SK-N-MC (cell line): ENCODE results near the gene DNAH6.

Source experiments
- DNase-seq: peaks from one replicate; pipeline ENCODE4 v3.0.0-alpha.2; 2011; ENCODE audit warnings: low read depth, low spot score
- H3K27ac ChIP-seq: fragments of 200-600 bp; sonication (generic); 2 replicates; pipeline ENCODE4 v1.5.1; 2016; ENCODE audit warnings: mixed run types
- H3K36me3 ChIP-seq: fragments of 200-600 bp; sonication (generic); 2 replicates; pipeline ENCODE4 v1.6.1; 2017; ENCODE audit warnings: antibody characterized with exemption, low read length, mixed read lengths; ENCODE audit not compliant: insufficient read depth
- H3K4me3 ChIP-seq: fragments of 200-600 bp; sonication (generic); 2 replicates; pipeline ENCODE4 v1.5.1; 2016
- H3K9ac ChIP-seq: fragments of 200-600 bp; sonication (generic); 2 replicates; pipeline ENCODE4 v1.8.0; 2017; ENCODE audit warnings: mixed run types, mixed read lengths; ENCODE audit not compliant: insufficient read length
- H3K9me3 ChIP-seq: fragments of 200-600 bp; sonication (generic); 2 replicates; pipeline ENCODE4 v1.6.1; 2017; ENCODE audit warnings: low read depth, mild to moderate bottlenecking, antibody characterized with exemption, low read length, moderate library complexity, mixed read lengths
- EZH2 ChIP-seq: fragments of 200-600 bp; sonication (generic); IDR thresholded peaks from one replicate; pipeline ENCODE4 v1.6.1; 2017; ENCODE audit warnings: antibody characterized with exemption
- FOXP2 ChIP-seq: optimal IDR thresholded peaks from 2 replicates; pipeline ENCODE3; 2011; ENCODE audit warnings: mild to moderate bottlenecking, moderate library complexity; ENCODE audit not compliant: insufficient read depth; ENCODE audit errors: extremely low read length, control extremely low read depth
- POLR2AphosphoS5 ChIP-seq: IDR thresholded peaks from 2 replicates; pipeline ENCODE4 v1.6.1; 2012; ENCODE audit warnings: mild to moderate bottlenecking, low read depth, low read length, borderline replicate concordance

DNAH6 gene

GRCh38 chr2:84849271-84849952, 333.1 kb downstream of the DNAH6 start:
- Histone ChIP-seq H3K27ac (no peak overlapping the region), H3K9ac (no peak overlapping the region), H3K4me3 (no peak overlapping the region), H3K9me3 (no peaks in the 10 kb centered on the region), H3K36me3 (no peaks in the 10 kb centered on the region)
- DNase-seq = no peak
- TF ChIP-seq FOXP2 = no peak
- no peak for TF ChIP-seq POLR2AphosphoS5
- TF ChIP-seq EZH2 = no peak

GRCh38 chr2:84850471-84850870, 334.2 kb downstream of the DNAH6 start:
- no peak for DNase-seq
- no peaks in the 10 kb centered on the region for H3K36me3 ChIP-seq
- TF ChIP-seq EZH2 (no peak), FOXP2 (no peak), POLR2AphosphoS5 (no peak)
- no peak overlapping the region for H3K27ac ChIP-seq
- no peak overlapping the region for H3K9ac ChIP-seq
- H3K4me3 ChIP-seq = no peak overlapping the region
- H3K9me3 ChIP-seq = no peaks in the 10 kb centered on the region

GRCh38 chr2:84851876-84852275, 335.6 kb downstream of the DNAH6 start:
- Histone ChIP-seq H3K9ac (no peak overlapping the region), H3K4me3 (no peak overlapping the region), H3K36me3 (no peaks in the 10 kb centered on the region), H3K9me3 (no peaks in the 10 kb centered on the region), H3K27ac (no peak overlapping the region)
- TF ChIP-seq POLR2AphosphoS5 (no peak), FOXP2 (no peak), EZH2 (no peak)
- no peak for DNase-seq

GRCh38 chr2:84854850-84855249, 338.6 kb downstream of the DNAH6 start:
- no peak overlapping the region for H3K9ac ChIP-seq

GRCh38 chr2:84855731-84856130, 339.4 kb downstream of the DNAH6 start:
- Histone ChIP-seq H3K9ac (no peak overlapping the region), H3K4me3 (no peak overlapping the region), H3K9me3 (no peaks in the 10 kb centered on the region), H3K27ac (no peak overlapping the region), H3K36me3 (no peaks in the 10 kb centered on the region)
- TF ChIP-seq POLR2AphosphoS5 = no peak
- TF ChIP-seq FOXP2 = no peak
- no peak for TF ChIP-seq EZH2
- DNase-seq = no peak

More at GRCh38 chr2:84854850-84855249, 338.6 kb downstream of the DNAH6 start:
- Histone ChIP-seq H3K36me3 (no peaks in the 10 kb centered on the region), H3K27ac (no peak overlapping the region), H3K9me3 (no peaks in the 10 kb centered on the region), H3K4me3 (no peak overlapping the region)
- no peak for DNase-seq
- TF ChIP-seq POLR2AphosphoS5 (no peak), FOXP2 (no peak), EZH2 (no peak)

- Histone ChIP-seq H3K9ac (no peak overlapping the region), H3K27ac (no peak overlapping the region), H3K9me3 (no peaks in the 10 kb centered on the region), H3K4me3 (no peak overlapping the region), H3K36me3 (no peaks in the 10 kb centered on the region)
- TF ChIP-seq EZH2 = no peak
- TF ChIP-seq POLR2AphosphoS5 = no peak
- TF ChIP-seq FOXP2 = no peak
- no peak for DNase-seq
Observed at GRCh38 chr2:84856787-84857186, 340.5 kb downstream of the DNAH6 start.

GRCh38 chr2:84857566-84857965, 341.3 kb downstream of the DNAH6 start:
- H3K9me3 ChIP-seq = no peaks in the 10 kb centered on the region
- H3K4me3 ChIP-seq = no peak overlapping the region
- no peaks in the 10 kb centered on the region for H3K36me3 ChIP-seq
- no peak overlapping the region for H3K27ac ChIP-seq
- H3K9ac ChIP-seq = no peak overlapping the region
- no peak for TF ChIP-seq EZH2
- TF ChIP-seq POLR2AphosphoS5 = no peak
- TF ChIP-seq FOXP2 = no peak
- no peak for DNase-seq

- H3K4me3 ChIP-seq = no peak overlapping the region
- H3K27ac ChIP-seq = no peak overlapping the region
- no peaks in the 10 kb centered on the region for H3K9me3 ChIP-seq
- H3K36me3 ChIP-seq = no peaks in the 10 kb centered on the region
- no peak for TF ChIP-seq EZH2
- no peak for TF ChIP-seq POLR2AphosphoS5
- no peak for TF ChIP-seq FOXP2
- no peak overlapping the region for H3K9ac ChIP-seq
- DNase-seq = no peak
Observed at GRCh38 chr2:84858123-84858522, 341.8 kb downstream of the DNAH6 start.

GRCh38 chr2:84858937-84859336, 342.6 kb downstream of the DNAH6 start:
- no peaks in the 10 kb centered on the region for H3K36me3 ChIP-seq
- TF ChIP-seq FOXP2 (no peak), POLR2AphosphoS5 (no peak)
- no peak for DNase-seq
- no peak overlapping the region for H3K27ac ChIP-seq
- H3K9me3 ChIP-seq = no peaks in the 10 kb centered on the region
- H3K9ac ChIP-seq = no peak overlapping the region
- no peak overlapping the region for H3K4me3 ChIP-seq

GRCh38 chr2:84861539-84861938, 345.2 kb downstream of the DNAH6 start:
- Histone ChIP-seq H3K27ac (no peak overlapping the region), H3K4me3 (no peak overlapping the region), H3K36me3 (no peaks in the 10 kb centered on the region), H3K9ac (no peak overlapping the region), H3K9me3 (no peaks in the 10 kb centered on the region)
- TF ChIP-seq EZH2 = no peak
- TF ChIP-seq POLR2AphosphoS5 = no peak
- TF ChIP-seq FOXP2 = no peak
- DNase-seq = no peak
